Neural progenitor cell (in vitro differentiated cells): Measurements from ENCODE around the gene PHRF1. TPM values are rescaled to one million over a fixed set of nuclear protein-coding genes. Genes with fewer than 3 reads are reported as not detected.

Experiments used
- DNase-seq: peaks from one replicate; pipeline ENCODE4 v3.0.0-alpha.2; 2016; ENCODE audit warnings: low spot score
- H2AFZ ChIP-seq: fragments of 200-600 bp; sonication (generic); replicated peaks from 2 replicates; pipeline ENCODE4 v1.6.1; 2016; ENCODE audit warnings: antibody characterized with exemption
- H3F3A ChIP-seq: fragments of 200-600 bp; sonication (generic); 2 replicates; pipeline ENCODE4 v1.6.1; 2016; ENCODE audit warnings: antibody characterized with exemption, low read depth
- H3K27ac ChIP-seq: fragments of 200-600 bp; sonication (generic); 2 replicates; pipeline ENCODE4 v1.5.1; 2016; ENCODE audit warnings: mild to moderate bottlenecking
- H3K27me3 ChIP-seq: fragments of 200-600 bp; sonication (generic); 2 replicates; pipeline ENCODE4 v1.6.1; 2016; ENCODE audit warnings: mild to moderate bottlenecking, moderate library complexity
- H3K36me3 ChIP-seq: fragments of 200-600 bp; sonication (generic); 2 replicates; pipeline ENCODE4 v1.5.1; 2016
- H3K4me1 ChIP-seq: fragments of 200-600 bp; sonication (generic); 2 replicates; pipeline ENCODE4 v1.6.1; 2016; ENCODE audit warnings: mixed run types
- H3K4me2 ChIP-seq: fragments of 200-600 bp; sonication (generic); 2 replicates; pipeline ENCODE4 v1.6.1; 2016
- H3K4me3 ChIP-seq: fragments of 200-600 bp; sonication (generic); 2 replicates; pipeline ENCODE4 v1.5.1; 2016
- H3K79me2 ChIP-seq: fragments of 200-600 bp; sonication (generic); 2 replicates; pipeline ENCODE4 v1.6.1; 2016; ENCODE audit warnings: low read depth
- H3K9ac ChIP-seq: fragments of 200-600 bp; sonication (generic); 2 replicates; pipeline ENCODE4 v1.6.1; 2016
- H3K9me3 ChIP-seq: fragments of 200-600 bp; sonication (generic); 2 replicates; pipeline ENCODE4 v1.5.1; 2016; ENCODE audit warnings: low read depth
- H4K20me1 ChIP-seq: fragments of 200-600 bp; sonication (generic); 2 replicates; pipeline ENCODE4 v1.6.1; 2016; ENCODE audit warnings: low read depth
- H3K27ac Mint-ChIP-seq: 3 replicates; pipeline ENCODE4 v1.8.0; 2021; ENCODE audit warnings: mixed read lengths
- H3K27me3 Mint-ChIP-seq: 2 replicates; pipeline ENCODE4 v1.8.0; 2022; ENCODE audit warnings: low read depth, mild to moderate bottlenecking, inconsistent platforms, moderate library complexity, mixed read lengths; ENCODE audit not compliant: insufficient read depth
- H3K36me3 Mint-ChIP-seq: 3 replicates; pipeline ENCODE4 v1.8.0; 2021; ENCODE audit warnings: mixed read lengths
- H3K4me1 Mint-ChIP-seq: 3 replicates; pipeline ENCODE4 v1.8.0; 2021; ENCODE audit warnings: mixed read lengths
- H3K4me3 Mint-ChIP-seq: 3 replicates; pipeline ENCODE4 v1.8.0; 2021; ENCODE audit warnings: mild to moderate bottlenecking, moderate library complexity, mixed read lengths
- H3K9me3 Mint-ChIP-seq: 3 replicates; pipeline ENCODE4 v1.8.0; 2020; ENCODE audit warnings: mixed read lengths
- CTCF ChIP-seq: fragments of 200-600 bp; sonication (generic); IDR thresholded peaks from 2 replicates; pipeline ENCODE4 v1.5.1; 2017; ENCODE audit warnings: antibody characterized with exemption, mild to moderate bottlenecking
- EZH2 ChIP-seq: fragments of 200-600 bp; sonication (generic); IDR thresholded peaks from 2 replicates; pipeline ENCODE4 v1.6.1; 2017; ENCODE audit warnings: antibody characterized with exemption, mild to moderate bottlenecking, moderate library complexity
- EZH2phosphoT487 ChIP-seq: fragments of 200-600 bp; sonication (generic); IDR thresholded peaks from 2 replicates; pipeline ENCODE4 v1.6.1; 2017; ENCODE audit warnings: antibody characterized with exemption
- total RNA-seq: library from RNA; depleted of rRNA; stranded (reverse); fragments of >200 nt; gene quantifications from 2 replicates; pipeline ENCODE4 v1.2.3, GENCODE V29; 2015; ENCODE audit warnings: low replicate concordance

Gene PHRF1
- total RNA-seq, result 9.8 and 43.6 TPM in 2 replicates

- Histone ChIP-seq H4K20me1 (peaks cover 54% of the 10 kb centered on the region), H3K4me1 (peaks cover 27% of the 10 kb centered on the region), H3K27ac (peak within 1 kb of the TSS; percentile 99), H3K4me2 (peak within 1 kb of the TSS; percentile 100), H3K36me3 (no peaks in the 10 kb centered on the region), H3K9me3 (no peaks in the 10 kb centered on the region), H3K79me2 (peaks cover 49% of the 10 kb centered on the region), H3K27me3 (peaks cover 15% of the 10 kb centered on the region), H3K9ac (peak within 1 kb of the TSS; percentile 98), H3F3A (peaks cover 38% of the 10 kb centered on the region), H2AFZ (peak within 1 kb of the TSS; percentile 100), H3K4me3 (peak within 1 kb of the TSS; percentile 93)
- no peak for TF ChIP-seq EZH2
- Mint-ChIP-seq H3K9me3 (no peaks in the 10 kb centered on the region), H3K4me3 (peak within 1 kb of the TSS; percentile 96), H3K36me3 (peaks cover 5% of the 10 kb centered on the region), H3K4me1 (peaks cover 37% of the 10 kb centered on the region), H3K27ac (peak within 1 kb of the TSS; percentile 100), H3K27me3 (peaks cover 6% of the 10 kb centered on the region)
- DNase-seq, result peak; percentile 97
These were observed at the start of gene PHRF1 for GRCh38 chr11:575996-576768. Gene PHRF1 (plus strand): TSS chr11:576470. CDS start chr11:581513, 5,043 bp downstream.

GRCh38 chr11:528166-528814 is 48.0 kb upstream of the PHRF1 start:
- Histone ChIP-seq H4K20me1 (peaks cover 8% of the 10 kb centered on the region), H3K9me3 (no peaks in the 10 kb centered on the region), H3K4me2 (no peak overlapping the region), H3K79me2 (no peaks in the 10 kb centered on the region), H3K4me1 (no peaks in the 10 kb centered on the region), H3K4me3 (no peak overlapping the region), H2AFZ (no peak overlapping the region), H3K9ac (no peak overlapping the region), H3K27ac (no peak overlapping the region), H3F3A (no peaks in the 10 kb centered on the region), H3K36me3 (no peaks in the 10 kb centered on the region), H3K27me3 (no peaks in the 10 kb centered on the region)
- no peak overlapping the region for H3K4me3 Mint-ChIP-seq
- no peak for DNase-seq
- peaks cover 2% of the 10 kb centered on the region for H3K27me3 Mint-ChIP-seq
- no peaks in the 10 kb centered on the region for H3K4me1 Mint-ChIP-seq
- no peaks in the 10 kb centered on the region for H3K9me3 Mint-ChIP-seq
- H3K36me3 Mint-ChIP-seq, result peaks cover 4% of the 10 kb centered on the region
- no peak for TF ChIP-seq EZH2
- no peak for TF ChIP-seq CTCF
- no peak for TF ChIP-seq EZH2phosphoT487
- no peak overlapping the region for H3K27ac Mint-ChIP-seq

- Histone ChIP-seq H4K20me1 (peaks cover 15% of the 10 kb centered on the region), H3K4me1 (no peaks in the 10 kb centered on the region), H3K4me2 (no peak overlapping the region), H3K27ac (no peak overlapping the region), H3F3A (no peaks in the 10 kb centered on the region), H3K36me3 (no peaks in the 10 kb centered on the region), H3K27me3 (no peaks in the 10 kb centered on the region), H3K79me2 (peaks cover 4% of the 10 kb centered on the region), H3K4me3 (no peak overlapping the region), H3K9me3 (no peaks in the 10 kb centered on the region), H3K9ac (no peak overlapping the region), H2AFZ (no peak overlapping the region)
- no peak for DNase-seq
- H3K9me3 Mint-ChIP-seq, result no peaks in the 10 kb centered on the region
- no peak overlapping the region for H3K27ac Mint-ChIP-seq
- H3K27me3 Mint-ChIP-seq, result peaks cover 2% of the 10 kb centered on the region
- peaks cover 2% of the 10 kb centered on the region for H3K36me3 Mint-ChIP-seq
- TF ChIP-seq EZH2 (no peak), EZH2phosphoT487 (no peak), CTCF (no peak)
- no peak overlapping the region for H3K4me3 Mint-ChIP-seq
- H3K4me1 Mint-ChIP-seq, result no peaks in the 10 kb centered on the region
These were observed 47.2 kb upstream of the PHRF1 start for GRCh38 chr11:528815-529727.
